ENCODE measurements around the gene KDM4C.

KDM4C gene

GRCh38 chr9:7045361-7045760, 287.6 kb downstream of the KDM4C start:
- DNase-seq (ENCODE audit: low spot score): no peak

- no peak for DNase-seq (ENCODE audit: low spot score)
Measured at GRCh38 chr9:7051711-7052110, 293.9 kb downstream of the KDM4C start.

GRCh38 chr9:7053903-7054302, 296.1 kb downstream of the KDM4C start:
- DNase-seq (ENCODE audit: low spot score): no peak

- no peak for DNase-seq (ENCODE audit: low spot score)
Measured at GRCh38 chr9:7055171-7055903, 297.6 kb downstream of the KDM4C start.

- DNase-seq (ENCODE audit: low spot score): no peak
Measured at GRCh38 chr9:7056254-7056653, 298.5 kb downstream of the KDM4C start.

- no peak for DNase-seq (ENCODE audit: low spot score)
Measured at GRCh38 chr9:7058473-7058872, 300.7 kb downstream of the KDM4C start.

GRCh38 chr9:7067169-7067568, 309.4 kb downstream of the KDM4C start:
- DNase-seq (ENCODE audit: low spot score): no peak

- DNase-seq (ENCODE audit: low spot score): no peak
Measured at GRCh38 chr9:7071916-7072315, 314.1 kb downstream of the KDM4C start.

GRCh38 chr9:7073706-7074105, 315.9 kb downstream of the KDM4C start:
- DNase-seq (ENCODE audit: low spot score): no peak

GRCh38 chr9:7075154-7075553, 317.4 kb downstream of the KDM4C start:
- DNase-seq (ENCODE audit: low spot score): no peak

- DNase-seq (ENCODE audit: low spot score): no peak
Measured at GRCh38 chr9:7079051-7079450, 321.3 kb downstream of the KDM4C start.

GRCh38 chr9:7081065-7081600, 323.4 kb downstream of the KDM4C start:
- no peak for DNase-seq (ENCODE audit: low spot score)

GRCh38 chr9:7083192-7083591, 325.4 kb downstream of the KDM4C start:
- DNase-seq (ENCODE audit: low spot score): no peak

GRCh38 chr9:7085357-7085756, 327.6 kb downstream of the KDM4C start:
- DNase-seq (ENCODE audit: low spot score): no peak

GRCh38 chr9:7086389-7086788, 328.6 kb downstream of the KDM4C start:
- DNase-seq (ENCODE audit: low spot score): no peak

- no peak for DNase-seq (ENCODE audit: low spot score)
Measured at GRCh38 chr9:7088611-7089010, 330.8 kb downstream of the KDM4C start.

- no peak for DNase-seq (ENCODE audit: low spot score)
Measured at GRCh38 chr9:7089406-7090193, 331.8 kb downstream of the KDM4C start.

GRCh38 chr9:7093040-7093439, 335.3 kb downstream of the KDM4C start:
- DNase-seq (ENCODE audit: low spot score): no peak

- no peak for DNase-seq (ENCODE audit: low spot score)
Measured at GRCh38 chr9:7094052-7094451, 336.3 kb downstream of the KDM4C start.

- no peak for DNase-seq (ENCODE audit: low spot score)
Measured at GRCh38 chr9:7094576-7094975, 336.8 kb downstream of the KDM4C start.

- DNase-seq (ENCODE audit: low spot score): no peak
Measured at GRCh38 chr9:7095058-7095457, 337.3 kb downstream of the KDM4C start.

- DNase-seq (ENCODE audit: low spot score): no peak
Measured at GRCh38 chr9:7097040-7097715, 339.4 kb downstream of the KDM4C start.
